Testis (tissue), 3 donors: ENCODE measurements around the gene TOP3A. TPM values are rescaled to one million over a fixed set of nuclear protein-coding genes. Genes with fewer than 3 reads are reported as not detected.

Experiments used
- DNase-seq: peaks from one replicate; pipeline ENCODE4 v3.0.0-alpha.2; 2019
- H3K27ac ChIP-seq, 2 donors: fragments of 200-600 bp; sonication (generic); one replicate each; pipeline ENCODE4 v1.5.1; 2019
- H3K27me3 ChIP-seq: fragments of 200-600 bp; sonication (generic); one replicate; pipeline ENCODE4 v1.5.1; 2019
- H3K36me3 ChIP-seq: fragments of 200-600 bp; sonication (generic); one replicate; pipeline ENCODE4 v1.5.1; 2017; ENCODE audit warnings: low read depth; ENCODE audit errors: missing control alignments
- H3K4me1 ChIP-seq: fragments of 200-600 bp; sonication (generic); one replicate; pipeline ENCODE4 v1.5.1; 2019
- H3K4me3 ChIP-seq, 2 donors: fragments of 200-600 bp; sonication (generic); one replicate each; pipeline ENCODE4 v1.5.1; 2017 to 2019
- H3K9me3 ChIP-seq: fragments of 200-600 bp; sonication (generic); one replicate; pipeline ENCODE4 v1.5.1; 2017
- POLR2A ChIP-seq: fragments of 450-650 bp; IDR thresholded peaks from one replicate; pipeline ENCODE4 v1.6.1; 2017; ENCODE audit warnings: antibody characterized with exemption, mild to moderate bottlenecking, moderate library complexity
- WGBS, 2 donors: methylation state at CpG; one replicate each; pipeline ENCODE4 v1.1.5; 2018; 5-methylcytosine and 5-hydroxymethylcytosine counted together
- intact Hi-C: fragments of 100-400 bp; cut with DNase I; formaldehyde crosslinking; loops from one replicate; pipeline ENCODE4 v1.15.1; 2023; ENCODE audit warnings: low total_unique reads
- polyA plus RNA-seq: library from polyadenylated mRNA; stranded (reverse); fragments of 350-450 nt; fragmentation: Illumina TruSeq; extraction: RNeasy Lipid Tissue Mini Kit (QIAGEN cat#74804); gene quantifications from one replicate; pipeline ENCODE4 v1.2.3, GENCODE V29; 2014; ENCODE audit warnings: low read depth, low replicate concordance; ENCODE audit not compliant: insufficient read depth
- total RNA-seq, 2 donors: library from RNA; depleted of rRNA; stranded (reverse); fragments of >200 nt; gene quantifications; one replicate each; pipeline ENCODE4 v1.2.3, GENCODE V29; 2016
- TF ChIP-seq, protein P1 (sequence below), 3 experiments: fragments of 450-650 bp in 2 of 3; fragments of 200-600 bp in 1 of 3; sonication (generic) in 1 of 3; IDR thresholded peaks; one replicate each; pipeline ENCODE4 v1.5.1; 2016 to 2019; ENCODE audit warnings: antibody characterized with exemption in 3 of 3, mild to moderate bottlenecking in 2 of 3, moderate library complexity in 1 of 3

TOP3A gene
- total and polyA plus RNA-seq, 3 donors from 2014 or later: 34.0 to 97.9 (median 56.9) TPM

DNA sequence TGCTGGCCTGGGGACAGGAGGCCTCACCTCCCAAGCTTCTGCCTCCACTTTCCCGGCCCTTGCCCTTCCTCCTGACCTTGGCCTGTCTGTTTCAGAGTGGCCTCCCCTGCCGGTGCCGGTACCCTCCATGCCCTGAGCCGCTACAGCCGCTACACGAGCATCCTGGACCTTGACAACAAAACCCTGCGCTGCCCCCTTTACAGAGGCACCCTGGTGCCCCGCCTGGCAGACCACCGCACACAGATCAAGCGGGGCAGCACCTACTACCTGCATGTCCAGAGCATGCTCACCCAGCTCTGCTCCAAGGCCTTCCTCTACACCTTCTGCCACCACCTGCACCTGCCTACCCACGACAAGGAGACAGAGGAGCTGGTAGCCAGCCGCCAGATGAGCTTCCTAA is 7.7 kb upstream of the TOP3A start:
- no peak for DNase-seq
- Histone ChIP-seq H3K9me3 (no peaks in the 10 kb centered on the region), H3K4me1 (peaks cover 43% of the 10 kb centered on the region), H3K27ac (no peak overlapping the region), H3K27me3 (no peaks in the 10 kb centered on the region), H3K4me3 (no peak overlapping the region), H3K36me3 (no peaks in the 10 kb centered on the region)
- intact Hi-C loops: loop anchor here (10.0 kb wide), 1 partner anchor 58 kb away; the partner anchor contains the start of gene MIEF2
- no peak for TF ChIP-seq POLR2A
- WGBS, 2 donors: 76 to 82% methylated on average over 10 to 12 of the region's 12 CpGs

DNA sequence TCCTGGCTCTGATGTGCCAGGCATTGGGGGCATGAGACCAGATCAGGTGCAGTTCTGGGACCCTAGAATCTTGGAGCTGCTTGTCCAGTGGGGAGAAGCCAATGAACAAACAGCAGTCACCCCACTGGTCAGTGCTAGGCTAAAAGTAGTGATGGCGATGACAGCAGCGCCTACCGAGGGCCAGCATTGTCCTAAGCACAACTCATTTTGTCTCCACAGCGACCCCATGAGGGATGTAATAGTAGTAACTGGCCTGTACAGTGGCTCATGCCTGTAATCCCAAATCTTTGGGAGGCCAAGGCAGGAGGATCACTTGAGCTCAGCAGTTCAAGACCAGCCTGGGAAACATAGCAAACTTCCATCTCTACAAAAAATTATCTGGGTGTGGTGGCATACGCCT is 6.5 kb upstream of the TOP3A start:
- TF ChIP-seq, protein P1, sequence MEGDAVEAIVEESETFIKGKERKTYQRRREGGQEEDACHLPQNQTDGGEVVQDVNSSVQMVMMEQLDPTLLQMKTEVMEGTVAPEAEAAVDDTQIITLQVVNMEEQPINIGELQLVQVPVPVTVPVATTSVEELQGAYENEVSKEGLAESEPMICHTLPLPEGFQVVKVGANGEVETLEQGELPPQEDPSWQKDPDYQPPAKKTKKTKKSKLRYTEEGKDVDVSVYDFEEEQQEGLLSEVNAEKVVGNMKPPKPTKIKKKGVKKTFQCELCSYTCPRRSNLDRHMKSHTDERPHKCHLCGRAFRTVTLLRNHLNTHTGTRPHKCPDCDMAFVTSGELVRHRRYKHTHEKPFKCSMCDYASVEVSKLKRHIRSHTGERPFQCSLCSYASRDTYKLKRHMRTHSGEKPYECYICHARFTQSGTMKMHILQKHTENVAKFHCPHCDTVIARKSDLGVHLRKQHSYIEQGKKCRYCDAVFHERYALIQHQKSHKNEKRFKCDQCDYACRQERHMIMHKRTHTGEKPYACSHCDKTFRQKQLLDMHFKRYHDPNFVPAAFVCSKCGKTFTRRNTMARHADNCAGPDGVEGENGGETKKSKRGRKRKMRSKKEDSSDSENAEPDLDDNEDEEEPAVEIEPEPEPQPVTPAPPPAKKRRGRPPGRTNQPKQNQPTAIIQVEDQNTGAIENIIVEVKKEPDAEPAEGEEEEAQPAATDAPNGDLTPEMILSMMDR (IDR thresholded peaks at IDR 0.05): no peak
- no peak for TF ChIP-seq POLR2A
- Histone ChIP-seq H3K27ac (no peak overlapping the region), H3K27me3 (no peaks in the 10 kb centered on the region), H3K4me1 (peaks cover 51% of the 10 kb centered on the region), H3K36me3 (no peaks in the 10 kb centered on the region), H3K4me3 (no peak overlapping the region), H3K9me3 (no peaks in the 10 kb centered on the region)
- DNase-seq: no peak
- WGBS, 2 donors: 66 to 94% methylated on average over 2 to 5 of the region's 5 CpGs
- intact Hi-C loops: loop anchor here (10.0 kb wide), 1 partner anchor 57 kb away; the partner anchor contains the start of gene MIEF2

DNA sequence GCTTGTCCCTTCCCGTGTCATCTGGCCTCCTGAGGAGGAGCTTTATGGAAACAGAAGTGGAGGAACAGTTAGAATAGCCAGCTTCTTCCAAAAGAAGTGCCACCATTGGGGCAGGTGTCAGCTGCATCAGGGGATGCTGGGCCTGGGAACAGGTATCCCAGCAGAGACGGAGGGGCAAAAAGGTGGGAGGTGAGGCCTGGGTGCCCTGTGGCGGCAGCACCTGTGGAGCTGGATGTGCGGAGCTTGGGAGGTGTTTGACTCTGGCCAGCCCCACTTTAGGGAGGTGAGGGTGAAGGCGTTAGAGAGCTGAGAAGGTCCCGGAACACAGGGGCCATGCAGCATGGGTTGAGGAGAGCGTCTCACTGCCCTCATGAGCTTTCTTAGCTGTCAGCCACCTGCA is 5.5 kb upstream of the TOP3A start:
- intact Hi-C loops: loop anchor here (10.0 kb wide), 1 partner anchor 56 kb away; the partner anchor contains the start of gene MIEF2
- Histone ChIP-seq H3K27me3 (no peaks in the 10 kb centered on the region), H3K4me1 (peaks cover 57% of the 10 kb centered on the region), H3K4me3 (no peak overlapping the region), H3K36me3 (no peaks in the 10 kb centered on the region), H3K9me3 (no peaks in the 10 kb centered on the region), H3K27ac (no peak overlapping the region)
- WGBS, 2 donors: 83 to 91% methylated on average over 7 of the region's 7 CpGs
- TF ChIP-seq POLR2A: no peak
- TF ChIP-seq, protein P1 (IDR thresholded peaks at IDR 0.05): no peak
- no peak for DNase-seq

DNA sequence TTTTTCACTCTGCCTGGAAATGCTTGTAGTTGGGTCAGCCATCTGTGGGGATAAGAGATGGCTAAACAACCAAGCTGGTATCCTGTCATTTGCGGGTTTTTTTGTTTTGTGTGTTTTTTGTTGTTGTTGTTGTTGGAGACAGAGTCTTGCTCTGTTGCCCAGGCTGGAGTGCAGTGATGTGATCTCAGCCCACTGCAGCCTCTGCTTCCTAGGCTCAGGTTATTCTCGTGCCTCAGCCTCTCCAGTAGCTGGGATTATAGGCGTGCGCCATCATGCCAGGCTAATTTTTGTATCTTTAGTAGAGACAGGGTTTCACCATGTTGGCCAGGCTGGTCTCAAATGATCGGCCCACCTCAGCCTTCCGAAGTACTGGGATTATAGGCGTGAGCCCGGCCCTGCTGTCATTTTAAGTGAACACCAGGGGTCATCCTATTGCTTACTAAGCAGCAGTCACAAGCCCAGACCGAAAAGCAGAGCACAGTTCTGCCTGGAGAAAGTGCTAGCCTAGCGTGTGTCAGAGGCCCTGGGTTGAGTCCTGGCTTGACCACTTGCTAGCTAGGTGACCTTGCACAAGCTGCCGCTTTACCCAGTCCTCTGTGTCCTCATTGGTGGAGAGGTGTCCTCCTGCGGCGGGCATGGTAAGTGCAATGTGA is 4.9 kb upstream of the TOP3A start:
- intact Hi-C loops: loop anchor here (10.0 kb wide), 1 partner anchor 55 kb away; the partner anchor contains the start of gene MIEF2
- DNase-seq: peak; percentile 76
- peaks cover 54% of the 10 kb centered on the region for H3K4me1 ChIP-seq
- WGBS, 2 donors: 55 to 77% methylated on average over 9 to 13 of the region's 13 CpGs
- no peak overlapping the region for H3K27ac ChIP-seq
- no peak for TF ChIP-seq POLR2A
- TF ChIP-seq, protein P1 (IDR thresholded peaks at IDR 0.05): peak in 2 of 3 experiments; percentile 42
- H3K4me3 ChIP-seq: no peak overlapping the region
- no peaks in the 10 kb centered on the region for H3K36me3 ChIP-seq
- no peaks in the 10 kb centered on the region for H3K9me3 ChIP-seq
- H3K27me3 ChIP-seq: no peaks in the 10 kb centered on the region

DNA sequence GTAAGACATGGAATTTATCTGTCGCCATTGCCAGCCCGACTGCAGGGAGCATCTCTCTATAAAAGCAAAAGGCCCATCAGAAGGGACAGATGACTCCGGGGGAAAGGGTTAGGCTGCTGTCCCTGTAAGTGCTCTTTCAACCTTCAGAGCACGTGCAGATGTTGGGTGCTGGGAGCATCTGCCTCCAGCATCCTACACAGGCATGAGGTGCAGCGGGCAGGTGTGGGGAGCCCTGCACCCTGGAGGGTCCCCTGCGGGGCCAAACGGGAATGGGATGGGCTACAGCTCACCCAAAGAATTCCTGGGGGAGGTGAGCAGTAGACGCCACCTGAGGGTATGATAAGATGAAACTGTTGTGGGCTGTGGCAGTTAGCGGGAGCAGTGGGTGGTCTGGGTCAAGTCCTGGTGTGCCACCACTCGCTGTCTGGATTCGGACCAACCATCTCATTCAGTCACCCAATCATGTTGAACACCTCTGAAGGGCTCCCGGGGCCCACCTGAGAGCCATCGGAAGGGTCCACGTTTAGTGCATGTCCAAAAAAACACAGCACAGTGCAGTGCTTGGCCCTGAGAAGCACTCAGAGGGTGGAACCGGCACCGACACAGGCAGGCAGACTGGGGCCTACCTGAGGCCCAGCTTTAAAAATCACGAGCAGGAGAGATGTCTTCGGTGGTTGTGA is 4.1 kb upstream of the TOP3A start:
- Histone ChIP-seq H3K27ac (no peak overlapping the region), H3K36me3 (no peaks in the 10 kb centered on the region), H3K4me3 (no peak overlapping the region), H3K9me3 (no peaks in the 10 kb centered on the region), H3K4me1 (peaks cover 49% of the 10 kb centered on the region), H3K27me3 (no peaks in the 10 kb centered on the region)
- TF ChIP-seq POLR2A: no peak
- TF ChIP-seq, protein P1 (IDR thresholded peaks at IDR 0.05): no peak
- intact Hi-C loops: no loop called here
- 73 to 81% methylated on average over 15 to 18 of the region's 18 CpGs for WGBS, 2 donors
- no peak for DNase-seq
